ENCODE data around the gene TRIM29. TPM values are rescaled to one million over a fixed set of nuclear protein-coding genes. Genes with fewer than 3 reads are reported as not detected.
"Not testable (repeated sequence)": the region's sequence is repeated elsewhere in the genome, so short reads cannot be mapped to it uniquely, and the experiment has no call there.

The TRIM29 gene
- total RNA-seq, 3 donors from 2014 or later = 10.6 to 58.7 (median 45.9) TPM

DNA sequence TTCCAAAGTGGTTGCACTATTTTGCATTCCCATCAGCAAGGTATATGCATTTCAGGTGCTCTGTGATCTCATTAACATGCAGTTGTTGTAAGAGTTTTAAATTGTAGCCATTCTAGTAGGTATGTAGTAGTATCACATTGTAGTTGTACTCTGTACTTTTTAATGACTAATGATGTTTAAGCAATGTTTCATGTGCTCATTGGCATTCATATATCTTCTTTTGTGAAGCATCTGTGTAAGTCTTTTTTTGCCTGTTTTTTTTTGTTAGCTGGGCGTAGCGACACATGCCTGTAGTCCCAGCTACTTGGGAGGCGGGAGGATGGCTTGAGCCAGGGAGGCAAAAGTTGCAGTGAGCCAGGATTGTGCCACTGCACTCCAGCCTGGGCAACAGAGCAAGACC lies 11.3 kb upstream of the TRIM29 start:
- no peak overlapping the region for H3K27ac ChIP-seq
- peaks cover 0 to 6% of the 10 kb centered on the region in 2 donors for H3K27me3 ChIP-seq
- intact Hi-C loops (cut with DNase I; ENCODE audit: low total_unique reads) = no loop called here
- no peaks in the 10 kb centered on the region for H3K4me1 ChIP-seq
- DNase-seq (ENCODE audit: low spot score in 2 of 2) = no peak
- H3K36me3 ChIP-seq = no peaks in the 10 kb centered on the region
- TF ChIP-seq POLR2AphosphoS5 (IDR thresholded peaks at IDR 0.05) (no peak), POLR2A (IDR thresholded peaks at IDR 0.05) (no peak)
- TF ChIP-seq, protein P1, sequence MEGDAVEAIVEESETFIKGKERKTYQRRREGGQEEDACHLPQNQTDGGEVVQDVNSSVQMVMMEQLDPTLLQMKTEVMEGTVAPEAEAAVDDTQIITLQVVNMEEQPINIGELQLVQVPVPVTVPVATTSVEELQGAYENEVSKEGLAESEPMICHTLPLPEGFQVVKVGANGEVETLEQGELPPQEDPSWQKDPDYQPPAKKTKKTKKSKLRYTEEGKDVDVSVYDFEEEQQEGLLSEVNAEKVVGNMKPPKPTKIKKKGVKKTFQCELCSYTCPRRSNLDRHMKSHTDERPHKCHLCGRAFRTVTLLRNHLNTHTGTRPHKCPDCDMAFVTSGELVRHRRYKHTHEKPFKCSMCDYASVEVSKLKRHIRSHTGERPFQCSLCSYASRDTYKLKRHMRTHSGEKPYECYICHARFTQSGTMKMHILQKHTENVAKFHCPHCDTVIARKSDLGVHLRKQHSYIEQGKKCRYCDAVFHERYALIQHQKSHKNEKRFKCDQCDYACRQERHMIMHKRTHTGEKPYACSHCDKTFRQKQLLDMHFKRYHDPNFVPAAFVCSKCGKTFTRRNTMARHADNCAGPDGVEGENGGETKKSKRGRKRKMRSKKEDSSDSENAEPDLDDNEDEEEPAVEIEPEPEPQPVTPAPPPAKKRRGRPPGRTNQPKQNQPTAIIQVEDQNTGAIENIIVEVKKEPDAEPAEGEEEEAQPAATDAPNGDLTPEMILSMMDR (IDR thresholded peaks at IDR 0.05) = no peak
- H3K9me3 ChIP-seq = no peaks in the 10 kb centered on the region
- no peak overlapping the region for H3K4me3 ChIP-seq

DNA sequence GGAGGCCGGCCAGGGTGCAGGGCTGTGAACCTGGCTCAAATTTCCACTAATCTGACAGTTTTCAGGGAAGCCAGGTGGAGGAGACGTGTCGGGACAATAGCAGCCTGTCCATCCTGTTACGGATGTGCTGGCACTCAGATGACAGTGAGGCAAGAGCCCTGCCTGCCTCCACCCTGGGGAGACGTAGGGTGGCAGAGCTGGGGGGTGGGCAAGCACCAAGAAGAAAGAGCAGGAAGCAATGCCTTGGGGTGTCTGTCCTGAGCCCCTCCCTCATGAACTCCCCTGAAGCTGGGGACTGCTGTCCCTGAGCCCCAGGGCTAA lies 10.0 kb upstream of the TRIM29 start:
- no peak for TF ChIP-seq POLR2AphosphoS5 (IDR thresholded peaks at IDR 0.05)
- no peak for TF ChIP-seq POLR2A (IDR thresholded peaks at IDR 0.05)
- TF ChIP-seq, protein P1 (IDR thresholded peaks at IDR 0.05) = no peak
- Histone ChIP-seq H3K9me3 (no peaks in the 10 kb centered on the region), H3K4me3 (no peak overlapping the region), H3K27me3 (peaks cover 0 to 6% of the 10 kb centered on the region in 2 donors), H3K4me1 (no peaks in the 10 kb centered on the region), H3K36me3 (no peaks in the 10 kb centered on the region), H3K27ac (no peak overlapping the region)
- intact Hi-C loops (cut with DNase I; ENCODE audit: low total_unique reads) = no loop called here
- DNase-seq (ENCODE audit: low spot score in 2 of 2) = no peak

DNA sequence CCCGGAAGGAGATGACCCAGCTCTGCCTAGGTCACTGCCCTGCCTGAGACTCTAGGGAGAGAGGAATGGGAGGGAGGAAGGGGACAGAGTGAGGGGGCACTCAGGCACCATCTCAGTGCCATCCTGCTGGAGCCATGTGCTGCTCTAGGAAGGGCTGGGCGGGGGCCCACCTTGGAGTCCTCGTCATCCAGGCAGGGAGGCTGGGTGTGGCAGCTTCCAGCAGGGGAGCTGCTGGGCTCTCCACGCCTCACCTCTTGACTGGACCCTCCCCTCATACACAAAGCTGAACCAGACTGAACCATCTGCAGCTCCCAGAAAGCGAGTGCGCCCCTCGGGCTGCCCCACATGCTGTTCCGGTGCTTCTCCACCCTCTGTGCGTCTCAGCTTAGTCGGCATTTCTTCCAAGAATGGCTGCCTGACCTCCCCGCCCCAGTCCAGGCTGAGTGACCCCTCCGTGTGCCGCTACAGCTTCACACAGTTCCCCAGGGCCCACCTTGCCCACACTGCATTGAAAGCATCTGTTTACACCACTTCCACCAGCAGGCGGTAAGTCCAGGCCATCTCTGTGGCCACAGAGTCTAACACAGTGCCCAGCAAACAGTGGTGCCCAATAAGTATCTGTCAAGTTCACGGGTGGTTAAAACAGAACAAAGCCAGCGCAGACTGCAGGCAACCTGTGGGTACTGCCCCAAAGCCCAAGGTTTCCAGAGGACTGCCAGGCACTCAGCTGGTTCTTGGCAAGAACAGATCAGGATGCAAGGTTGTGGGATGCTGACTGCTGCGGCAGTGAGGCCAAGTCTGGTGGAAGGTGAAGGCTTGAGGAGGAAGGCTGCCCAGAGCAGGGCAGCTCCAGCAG lies 9.4 kb upstream of the TRIM29 start:
- Histone ChIP-seq H3K4me1 (no peaks in the 10 kb centered on the region), H3K9me3 (no peaks in the 10 kb centered on the region), H3K27me3 (peaks cover 0 to 6% of the 10 kb centered on the region in 2 donors), H3K4me3 (no peak overlapping the region), H3K36me3 (no peaks in the 10 kb centered on the region), H3K27ac (peak overlapping the region in 1 of 2 donors; percentile 63)
- TF ChIP-seq, protein P1 (IDR thresholded peaks at IDR 0.05) = no peak
- no peak for TF ChIP-seq POLR2AphosphoS5 (IDR thresholded peaks at IDR 0.05)
- DNase-seq (ENCODE audit: low spot score in 2 of 2) = no peak
- intact Hi-C loops (cut with DNase I; ENCODE audit: low total_unique reads) = no loop called here

DNA sequence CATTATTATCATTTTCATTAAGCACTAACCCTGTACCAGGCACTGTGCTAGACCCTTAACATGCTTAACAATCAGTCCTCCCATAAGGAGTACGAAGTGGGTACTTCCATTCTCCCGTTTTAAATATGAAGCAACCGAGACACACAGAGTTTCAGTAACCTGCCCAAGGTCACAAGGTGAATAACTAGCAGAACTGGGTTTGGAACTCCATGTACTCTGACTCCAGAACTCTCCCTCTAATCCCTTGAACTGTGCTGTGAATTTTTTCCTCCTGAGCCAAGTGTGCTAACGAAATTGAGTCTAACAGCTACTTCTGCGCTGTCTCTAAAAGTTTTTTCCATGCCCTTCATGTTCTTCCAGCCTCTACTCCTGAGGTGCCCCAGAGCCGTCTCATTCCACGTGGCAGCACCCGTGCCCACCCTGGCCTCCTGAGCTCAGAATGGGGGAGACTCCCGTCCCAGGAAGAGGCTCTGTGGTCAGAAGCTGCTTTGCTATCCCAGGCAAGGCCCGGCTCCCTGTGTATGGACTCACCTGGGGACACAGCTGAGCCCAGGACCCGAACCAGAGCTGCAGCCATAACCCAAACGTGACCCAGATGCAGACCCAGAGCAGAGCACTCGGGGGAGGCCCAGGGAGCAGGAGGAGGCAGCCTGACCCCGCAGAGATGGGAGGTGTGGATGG lies 8.6 kb upstream of the TRIM29 start:
- H3K27me3 ChIP-seq = peaks cover 0 to 6% of the 10 kb centered on the region in 2 donors
- H3K36me3 ChIP-seq = no peaks in the 10 kb centered on the region
- TF ChIP-seq, protein P1 (IDR thresholded peaks at IDR 0.05) = no peak
- TF ChIP-seq POLR2AphosphoS5 (IDR thresholded peaks at IDR 0.05) = no peak
- no peak for TF ChIP-seq POLR2A (IDR thresholded peaks at IDR 0.05)
- no peaks in the 10 kb centered on the region for H3K9me3 ChIP-seq
- no peak for DNase-seq (ENCODE audit: low spot score in 2 of 2)
- intact Hi-C loops (cut with DNase I; ENCODE audit: low total_unique reads) = no loop called here
- peak overlapping the region in 1 of 2 donors; percentile 63 for H3K27ac ChIP-seq
- H3K4me1 ChIP-seq = no peaks in the 10 kb centered on the region
- H3K4me3 ChIP-seq = no peak overlapping the region

DNA sequence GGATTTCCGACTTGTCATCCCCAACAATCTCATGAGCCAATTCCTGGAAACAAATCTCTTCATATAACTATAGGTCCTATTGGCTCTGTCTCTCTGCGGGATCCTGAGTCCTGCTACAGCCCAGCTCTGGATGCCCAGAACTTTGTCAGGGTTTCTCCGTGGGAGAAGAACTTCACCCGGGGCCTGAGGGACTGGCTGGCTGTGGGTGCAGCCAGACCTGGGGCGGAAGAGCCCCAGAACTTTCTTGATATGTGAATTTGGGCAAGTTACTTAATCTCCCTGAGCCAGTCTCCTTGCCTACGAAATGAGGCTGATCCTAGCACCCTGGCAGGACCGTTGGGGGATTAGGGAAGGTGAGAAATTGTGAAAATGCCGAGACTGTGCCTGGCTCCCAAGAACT lies 6.6 kb upstream of the TRIM29 start:
- Histone ChIP-seq H3K27ac (no peak overlapping the region), H3K27me3 (peaks cover 0 to 6% of the 10 kb centered on the region in 2 donors), H3K4me1 (no peaks in the 10 kb centered on the region), H3K36me3 (no peaks in the 10 kb centered on the region), H3K9me3 (no peaks in the 10 kb centered on the region), H3K4me3 (no peak overlapping the region)
- no peak for DNase-seq (ENCODE audit: low spot score in 2 of 2)
- intact Hi-C loops (cut with DNase I; ENCODE audit: low total_unique reads) = no loop called here
- TF ChIP-seq, protein P1 (IDR thresholded peaks at IDR 0.05) = no peak
- TF ChIP-seq POLR2A (IDR thresholded peaks at IDR 0.05) (no peak), POLR2AphosphoS5 (IDR thresholded peaks at IDR 0.05) (no peak)

DNA sequence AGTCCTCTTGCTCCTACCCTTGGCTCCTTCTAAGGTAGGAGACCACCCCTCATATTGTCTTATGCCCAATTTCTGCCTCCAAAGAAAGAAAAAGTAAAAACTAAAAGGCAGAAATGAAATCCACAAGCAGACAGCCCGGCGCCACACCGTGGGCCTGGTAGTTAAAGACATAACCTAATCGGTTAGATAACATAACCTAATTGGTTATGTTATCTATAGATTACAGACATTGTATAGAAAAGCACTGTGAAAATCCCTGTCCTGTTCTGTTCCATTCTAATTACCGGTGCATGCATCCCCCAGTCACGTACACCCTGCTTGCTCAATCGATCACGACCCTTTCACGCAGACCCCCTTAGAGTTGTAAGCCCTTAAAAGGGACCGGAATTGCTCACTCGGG lies 5.6 kb upstream of the TRIM29 start:
- H3K27me3 ChIP-seq; H3K36me3 ChIP-seq; H3K4me3 ChIP-seq; H3K27ac ChIP-seq; DNase-seq (ENCODE audit: low spot score in 2 of 2); H3K4me1 ChIP-seq; intact Hi-C loops (cut with DNase I; ENCODE audit: low total_unique reads); H3K9me3 ChIP-seq: not testable (repeated sequence)
